Activated CD4-positive, alpha-beta T cell treated with anti-CD3 and anti-CD28 coated beads, Interleukin-10, Interleukin-2, amounts not matched to agents 100 ng/mL and 50 ng/mL, durations not matched to agents 16 hours and 8 hours (primary cell): ENCODE results near the gene DDX56.
"Not testable (repeated sequence)": the region's sequence is repeated elsewhere in the genome, so short reads cannot be mapped to it uniquely, and the experiment has no call there.

Experiments used
- DNase-seq: peaks from one replicate; pipeline ENCODE4 v3.0.0-alpha.2; 2020

The DDX56 gene, protein sequence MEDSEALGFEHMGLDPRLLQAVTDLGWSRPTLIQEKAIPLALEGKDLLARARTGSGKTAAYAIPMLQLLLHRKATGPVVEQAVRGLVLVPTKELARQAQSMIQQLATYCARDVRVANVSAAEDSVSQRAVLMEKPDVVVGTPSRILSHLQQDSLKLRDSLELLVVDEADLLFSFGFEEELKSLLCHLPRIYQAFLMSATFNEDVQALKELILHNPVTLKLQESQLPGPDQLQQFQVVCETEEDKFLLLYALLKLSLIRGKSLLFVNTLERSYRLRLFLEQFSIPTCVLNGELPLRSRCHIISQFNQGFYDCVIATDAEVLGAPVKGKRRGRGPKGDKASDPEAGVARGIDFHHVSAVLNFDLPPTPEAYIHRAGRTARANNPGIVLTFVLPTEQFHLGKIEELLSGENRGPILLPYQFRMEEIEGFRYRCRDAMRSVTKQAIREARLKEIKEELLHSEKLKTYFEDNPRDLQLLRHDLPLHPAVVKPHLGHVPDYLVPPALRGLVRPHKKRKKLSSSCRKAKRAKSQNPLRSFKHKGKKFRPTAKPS

DNA sequence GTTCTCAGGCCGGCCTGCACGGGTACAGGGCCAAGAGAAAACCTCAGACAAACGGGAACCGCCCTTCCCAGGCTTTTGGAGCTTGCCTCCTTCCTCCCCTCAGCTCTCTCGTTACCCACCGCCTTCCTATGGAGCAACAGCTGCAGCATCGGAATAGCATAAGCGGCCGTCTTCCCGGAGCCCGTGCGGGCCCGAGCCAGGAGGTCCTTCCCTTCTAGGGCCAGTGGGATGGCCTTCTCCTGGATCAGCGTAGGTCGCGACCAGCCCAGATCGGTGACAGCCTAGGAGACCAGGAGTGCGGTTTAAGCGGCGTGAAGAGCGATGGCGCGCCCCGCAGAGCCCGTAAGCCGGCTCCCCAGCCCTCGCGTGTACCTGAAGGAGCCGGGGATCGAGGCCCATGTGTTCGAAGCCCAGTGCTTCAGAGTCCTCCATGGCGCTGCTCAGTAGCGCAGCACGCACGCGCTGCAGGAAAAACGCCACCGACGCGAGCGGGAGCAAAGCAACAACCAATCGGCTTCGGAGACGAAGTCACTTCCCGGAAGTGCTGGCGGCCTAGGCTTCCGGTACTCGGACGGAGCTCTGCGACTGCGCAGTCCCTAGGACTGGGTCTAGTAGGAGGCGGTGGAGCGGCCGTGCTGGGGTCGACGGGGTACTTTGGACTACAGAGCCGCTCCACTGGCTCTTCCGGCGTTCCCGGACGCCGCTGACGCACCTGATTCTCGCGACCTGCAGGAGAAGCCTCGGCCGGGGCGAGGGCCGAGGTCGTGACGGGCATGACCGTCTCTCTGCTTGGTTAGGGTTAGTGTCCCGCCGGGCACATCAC is at the start of gene DDX56:
TSS of gene DDX56 (minus strand) at position 445 of the 823 bp plus-strand sequence. CDS start at position 432, 13 bp downstream.
- DNase-seq, result peak; percentile 97

DNA sequence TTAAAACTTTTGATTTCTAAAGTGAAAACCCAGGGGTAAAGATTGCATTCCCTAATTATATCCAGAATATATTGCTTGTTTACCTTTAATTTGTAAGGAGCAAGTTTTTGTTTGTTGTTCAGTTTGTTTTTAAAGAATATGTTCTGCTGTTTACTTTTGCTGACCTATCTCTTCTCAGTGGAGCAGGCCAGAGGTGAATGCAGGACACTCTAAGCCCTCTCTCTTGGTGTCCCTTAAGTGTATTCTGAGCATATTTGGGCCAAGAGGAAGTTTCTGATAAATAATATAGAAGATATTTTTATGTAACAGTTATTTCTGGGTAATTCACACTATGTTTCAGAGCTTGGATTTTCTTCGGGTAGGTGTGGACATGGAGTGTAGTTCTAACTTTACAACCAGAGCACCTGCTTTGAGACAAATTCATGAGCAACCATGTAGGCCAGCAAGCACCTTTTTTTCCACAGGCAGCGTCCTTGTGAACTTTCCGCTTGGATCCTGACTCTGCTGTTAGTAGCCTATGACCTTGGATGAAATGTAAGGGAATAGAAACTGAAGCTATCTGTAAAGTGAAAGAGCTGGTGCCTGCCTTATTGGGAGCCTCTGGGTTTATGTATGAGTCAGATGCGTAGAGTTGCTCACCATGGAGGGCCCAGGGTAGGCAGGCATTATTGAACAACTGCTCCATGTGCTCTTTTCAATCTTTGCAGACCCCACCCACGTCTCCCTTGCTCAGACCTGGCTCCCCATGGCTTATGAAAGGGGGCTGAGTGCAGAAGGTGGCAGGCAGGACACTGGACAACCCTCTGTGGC is 48.8 kb upstream of the DDX56 start:
- DNase-seq, result peak; percentile 84

DNA sequence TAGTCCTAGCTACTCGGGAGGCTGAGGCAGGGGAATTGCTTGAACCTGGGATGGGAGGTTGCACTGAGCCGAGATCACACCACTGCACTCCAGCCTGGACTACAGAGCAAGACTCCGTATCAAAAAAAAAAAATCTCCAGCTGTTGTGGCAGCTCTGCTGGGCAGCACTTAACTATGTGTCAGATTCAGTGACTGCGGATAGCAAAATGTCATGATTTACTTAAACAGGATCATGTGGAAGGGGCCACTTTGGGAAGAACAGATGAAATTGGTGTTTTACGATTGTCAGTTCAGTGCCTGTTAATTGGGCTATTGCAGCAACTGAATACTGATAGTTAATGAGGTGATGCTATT is 48.0 kb upstream of the DDX56 start:
- DNase-seq, result no peak

DNA sequence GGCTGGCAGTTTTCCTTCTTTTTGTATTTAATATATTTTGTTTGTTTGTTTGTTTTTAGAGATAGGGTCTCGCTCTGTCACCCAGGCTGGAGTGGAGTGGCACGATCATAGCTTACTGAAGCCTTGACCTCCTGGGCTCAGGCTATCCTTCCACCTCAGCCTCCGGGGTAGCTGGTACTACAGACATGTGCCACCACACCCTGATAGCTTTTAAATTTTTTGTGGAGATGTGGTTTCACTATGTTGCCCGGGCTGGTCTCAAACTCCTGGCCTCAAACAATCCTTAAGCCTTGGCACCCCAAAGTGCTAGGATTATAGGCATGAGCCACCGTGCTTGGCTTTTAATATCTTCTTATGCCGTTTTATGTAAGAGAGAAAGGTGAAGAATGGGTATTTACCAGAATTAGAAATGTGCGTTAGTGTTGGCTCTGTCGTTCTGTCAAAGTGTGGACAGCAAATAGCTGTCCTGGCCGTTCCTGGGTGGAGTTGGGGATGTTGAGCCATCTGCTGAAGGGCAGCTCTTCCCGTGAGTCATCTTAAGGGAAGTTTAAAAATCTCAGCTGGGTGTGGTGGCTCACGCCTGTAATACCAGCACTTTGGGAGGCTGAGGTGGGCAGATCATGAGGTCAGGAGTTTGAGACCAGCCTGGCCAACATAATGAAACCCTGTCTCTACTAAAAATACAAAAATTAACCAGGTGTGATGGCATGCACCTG is 47.5 kb upstream of the DDX56 start:
- DNase-seq, result no peak

DNA sequence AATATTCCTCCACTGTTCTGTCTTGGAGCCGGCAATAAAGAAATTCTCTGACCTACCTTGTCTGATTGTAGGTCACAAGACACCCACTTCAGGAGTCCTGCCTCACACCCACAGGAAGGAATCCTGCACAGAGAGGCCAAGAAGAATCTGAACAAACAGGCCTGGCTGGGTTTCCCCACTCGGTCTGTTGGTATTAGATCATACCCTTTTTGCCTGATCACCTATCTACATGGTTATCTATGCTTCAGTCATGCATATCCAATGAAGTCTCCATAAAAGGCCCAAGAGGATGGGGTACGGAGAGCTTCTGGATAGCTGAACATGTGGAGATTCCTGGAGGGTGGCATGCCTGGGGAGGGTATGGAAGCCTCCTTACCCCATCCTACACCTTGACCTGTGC is 45.0 kb upstream of the DDX56 start:
- peak; percentile 49 for DNase-seq

DNA sequence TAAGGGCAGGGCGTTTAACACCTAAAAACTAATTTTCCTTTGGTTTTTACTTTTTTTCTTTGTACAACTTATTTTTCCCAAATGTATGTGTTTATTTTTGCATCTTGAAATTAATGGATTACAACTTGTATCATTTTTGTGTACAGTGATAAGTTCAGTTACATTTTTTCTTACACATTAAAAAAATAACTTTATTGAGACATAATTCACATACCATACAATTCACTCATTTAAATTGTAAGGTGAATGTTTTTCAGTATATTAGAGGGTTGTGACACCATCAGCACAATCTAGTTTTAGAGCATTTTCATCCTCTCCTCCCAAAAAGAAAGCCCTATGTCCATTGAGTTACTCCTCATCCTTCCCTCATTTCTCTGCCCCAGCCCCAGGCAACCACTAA is 44.3 kb upstream of the DDX56 start:
- DNase-seq, result no peak

DNA sequence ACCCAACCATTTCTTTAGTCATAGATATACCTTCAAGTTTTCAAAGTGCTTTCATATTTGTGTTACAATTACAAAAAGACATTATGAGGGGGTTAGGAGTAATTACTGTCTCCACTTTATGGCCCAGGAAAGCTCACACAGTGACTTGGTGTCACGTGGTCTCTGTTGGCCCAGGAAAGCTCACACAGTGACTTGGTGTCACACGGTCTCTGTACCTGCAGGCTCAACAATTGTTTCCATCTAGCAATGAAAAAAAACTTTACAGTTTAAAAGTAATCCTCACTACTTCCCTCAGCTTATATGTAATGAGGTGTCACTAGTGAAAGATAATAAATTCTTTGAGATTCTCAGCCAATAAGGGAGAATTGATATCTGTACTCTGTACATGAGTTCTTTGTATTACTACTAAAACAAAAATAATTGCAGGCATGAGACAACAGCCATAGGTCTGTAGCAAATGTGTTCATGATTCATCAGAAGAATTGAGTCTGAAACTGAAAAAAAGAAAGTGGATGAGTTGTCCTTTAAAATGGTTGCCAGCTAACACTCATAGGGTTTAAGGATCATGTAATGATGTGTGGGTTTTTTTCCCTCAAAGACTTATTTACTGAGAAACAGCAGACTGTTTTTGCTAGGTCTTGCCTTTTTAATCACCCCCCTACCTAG is 43.6 kb upstream of the DDX56 start:
- peak; percentile 82 for DNase-seq

DNA sequence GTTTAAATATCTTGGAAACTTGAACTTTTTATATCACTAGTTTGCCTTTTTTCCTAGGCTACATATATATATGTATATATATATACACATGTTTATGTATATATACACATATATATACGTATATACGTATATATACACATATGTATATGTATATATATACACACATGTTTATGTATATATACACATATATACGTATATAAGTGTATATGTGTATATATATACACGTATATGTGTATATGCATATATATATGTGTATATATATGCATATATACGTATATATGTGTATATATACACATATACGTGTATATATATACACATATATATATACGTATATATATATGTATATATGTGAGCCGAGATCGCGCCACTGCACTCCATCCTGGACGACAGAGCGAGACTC is 42.8 kb upstream of the DDX56 start:
- DNase-seq, result no peak

DNA sequence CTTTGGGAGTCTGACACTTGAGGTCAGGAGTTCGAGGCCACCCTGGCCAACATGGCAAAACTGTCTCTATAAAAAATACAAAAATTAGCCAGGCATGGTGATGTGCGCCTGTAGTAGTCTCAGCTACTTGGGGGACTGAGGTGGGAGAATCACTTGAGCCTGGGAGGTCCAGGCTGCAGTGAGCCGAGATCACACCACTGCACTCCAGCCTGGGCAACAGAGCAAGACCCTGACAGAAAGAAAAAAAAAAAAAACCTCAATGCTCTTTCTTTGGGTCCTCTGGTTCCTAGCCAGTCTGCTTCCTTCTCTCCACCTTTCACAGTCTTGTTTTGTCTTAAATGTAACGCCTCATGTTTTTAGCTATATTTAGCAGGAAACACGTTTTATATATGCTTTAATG is 42.1 kb upstream of the DDX56 start:
- DNase-seq, result no peak

DNA sequence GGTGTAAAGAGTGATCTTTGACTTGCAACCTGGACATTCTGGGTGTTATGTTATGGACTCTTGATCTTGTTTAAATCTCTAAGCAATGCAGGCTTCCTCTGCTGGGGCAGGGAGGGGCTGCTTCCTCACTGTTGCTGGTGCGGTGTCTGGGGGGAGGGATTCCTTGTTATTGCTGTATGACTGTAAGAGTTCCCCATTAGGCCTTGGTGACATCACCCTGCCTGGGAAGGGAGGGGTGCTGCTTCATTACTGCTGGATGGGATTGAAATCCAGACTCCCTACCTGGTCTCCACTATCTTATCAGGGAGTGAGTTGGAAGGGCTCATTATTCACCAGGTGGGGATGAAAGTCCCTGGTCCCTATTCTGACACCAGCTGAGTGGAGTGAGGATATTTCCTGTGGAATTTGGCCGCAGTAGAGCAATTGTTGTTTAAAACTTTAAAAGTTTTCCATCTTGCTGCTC is 41.5 kb upstream of the DDX56 start:
- peak; percentile 36 for DNase-seq

DNA sequence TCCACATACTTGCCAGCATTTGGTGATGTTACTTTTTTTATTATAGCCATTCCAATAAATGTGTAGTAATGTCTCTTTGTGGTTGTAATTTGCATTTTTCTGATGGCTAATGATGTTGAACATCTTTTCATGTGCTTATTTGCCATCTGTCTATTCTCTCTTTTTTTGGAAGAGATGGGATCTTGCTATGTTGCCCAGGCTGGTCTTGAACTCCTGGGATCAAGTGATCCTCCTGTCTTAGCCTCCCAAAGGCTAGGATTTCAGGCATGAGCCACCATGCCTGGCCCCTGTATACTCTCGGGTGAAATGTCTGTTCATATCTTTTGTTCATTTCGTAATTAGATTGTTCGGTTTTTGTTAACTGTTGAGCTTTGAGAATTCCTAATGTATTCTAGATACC is 36.1 kb upstream of the DDX56 start:
- DNase-seq, result no peak

DNA sequence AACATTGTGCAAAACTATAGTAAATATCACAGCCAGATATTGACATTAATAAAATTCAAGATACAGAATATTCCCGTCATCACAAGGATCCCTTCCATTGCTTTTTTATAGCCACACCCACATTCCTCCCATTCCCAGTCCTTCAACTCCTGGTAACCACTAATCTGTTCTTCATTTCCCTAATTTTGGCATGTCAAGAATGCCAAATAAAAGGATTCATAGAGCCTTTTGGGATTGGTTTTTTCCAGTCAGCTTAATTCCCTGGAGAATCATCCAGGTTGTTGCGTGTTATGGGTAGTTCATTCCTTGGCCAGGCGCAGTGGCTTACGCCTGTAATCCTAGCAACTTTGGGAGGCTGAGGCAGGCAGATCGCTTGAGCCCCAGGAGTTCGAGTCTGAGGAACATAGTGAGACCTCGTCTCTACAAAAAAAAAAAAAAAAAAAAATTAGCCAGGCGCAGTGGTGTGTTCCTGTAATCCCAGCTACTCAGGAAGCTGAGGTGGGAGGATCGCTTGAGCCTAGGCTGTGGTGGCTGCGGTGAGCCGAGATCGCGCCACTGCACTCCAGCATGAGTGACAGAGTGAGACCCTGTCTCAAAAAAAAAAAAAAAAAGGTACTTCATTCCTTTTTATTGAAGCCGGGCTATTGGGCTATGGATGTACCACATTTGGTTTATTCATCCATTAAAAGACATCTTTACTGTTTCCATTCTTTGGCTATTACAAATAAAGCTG is 35.4 kb upstream of the DDX56 start:
- peak; percentile 39 for DNase-seq

DNA sequence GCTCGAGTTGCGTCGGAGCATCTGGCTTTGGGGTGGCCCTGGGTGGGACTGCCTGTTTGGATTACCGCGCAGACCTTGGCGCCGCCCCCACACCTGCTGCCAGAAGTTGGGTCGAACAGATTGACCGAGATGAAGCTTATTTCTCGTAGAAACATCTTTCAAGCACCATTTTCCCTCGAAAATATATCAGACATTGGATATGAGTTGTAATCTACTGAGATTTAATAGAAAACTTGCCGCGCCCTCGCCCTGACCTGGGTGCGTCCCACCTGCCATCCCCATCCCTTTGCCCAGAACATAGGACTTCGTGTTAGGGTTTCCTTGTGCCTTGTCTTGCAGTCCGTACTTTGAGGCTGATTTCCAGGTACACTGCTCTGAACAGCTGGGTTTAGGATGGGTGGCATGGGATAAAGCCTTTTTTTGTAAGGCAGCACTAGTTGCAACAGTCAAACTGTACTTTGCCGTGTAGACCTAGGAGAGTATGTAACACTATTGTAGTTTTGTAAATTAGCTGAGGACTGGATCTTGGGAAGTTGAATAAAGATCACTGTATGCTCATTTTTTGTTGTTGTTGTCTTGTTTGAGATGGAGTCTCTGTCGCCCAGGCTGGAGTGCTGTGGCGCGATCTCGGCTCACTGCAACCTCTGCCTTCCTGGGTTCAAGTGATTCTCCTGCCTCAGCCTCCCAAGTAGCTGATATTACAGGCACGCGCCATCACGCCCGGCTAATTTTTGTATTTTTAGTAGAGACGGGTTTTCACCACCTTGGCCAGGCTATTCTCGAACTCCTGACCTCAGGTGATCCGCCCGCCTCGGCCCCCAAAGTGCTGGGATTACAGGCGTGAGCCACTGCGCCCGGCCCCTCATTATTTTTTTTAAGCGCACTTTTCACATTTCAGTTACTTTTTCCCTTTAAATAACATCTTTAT is 33.7 kb upstream of the DDX56 start:
- DNase-seq, result no peak

DNA sequence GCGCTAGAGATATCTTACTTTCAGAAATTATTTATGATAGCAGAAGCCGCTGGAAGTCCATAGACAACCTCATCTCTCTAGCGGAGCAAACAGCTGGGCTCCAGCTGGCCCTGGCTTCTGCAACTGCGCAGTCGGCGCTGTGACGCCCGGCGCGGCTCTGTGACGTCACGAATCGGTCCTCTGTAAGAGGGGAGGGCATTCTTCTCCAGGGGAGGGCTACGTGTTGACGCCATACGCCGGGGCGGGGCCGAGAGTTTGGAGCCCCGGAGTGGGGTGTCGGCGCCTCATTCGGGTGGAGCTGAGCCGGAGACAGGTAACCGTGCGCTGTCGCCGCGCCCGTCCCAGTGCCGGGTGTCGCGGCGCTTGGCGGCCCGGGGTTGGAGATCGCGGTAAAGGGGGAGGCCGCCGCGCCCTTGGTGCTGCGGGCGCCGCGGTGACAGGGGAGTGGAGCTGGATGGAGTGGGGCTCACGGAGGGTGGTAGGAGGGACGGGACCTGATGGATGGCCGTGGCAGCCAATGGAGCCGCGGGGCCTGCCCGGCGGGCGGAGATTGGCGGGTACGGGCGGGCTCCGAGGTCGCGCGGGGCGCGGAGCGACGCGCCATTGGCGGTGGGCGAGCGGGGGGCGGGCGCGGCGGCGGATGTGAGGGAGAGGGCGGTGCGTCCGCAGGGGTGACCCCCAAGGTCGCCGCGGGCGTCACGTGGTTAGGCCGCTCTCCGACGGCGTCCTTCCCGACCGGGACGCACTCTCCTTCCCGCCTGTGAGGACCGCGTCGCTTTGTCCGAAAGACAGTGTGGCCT is 32.8 kb upstream of the DDX56 start, which contains the start of gene OGDH:
TSS of gene OGDH (plus strand) at position 287 of the 800 bp plus-strand sequence. CDS start 17,717 bp downstream, outside the sequence.
- peak; percentile 99 for DNase-seq

DNA sequence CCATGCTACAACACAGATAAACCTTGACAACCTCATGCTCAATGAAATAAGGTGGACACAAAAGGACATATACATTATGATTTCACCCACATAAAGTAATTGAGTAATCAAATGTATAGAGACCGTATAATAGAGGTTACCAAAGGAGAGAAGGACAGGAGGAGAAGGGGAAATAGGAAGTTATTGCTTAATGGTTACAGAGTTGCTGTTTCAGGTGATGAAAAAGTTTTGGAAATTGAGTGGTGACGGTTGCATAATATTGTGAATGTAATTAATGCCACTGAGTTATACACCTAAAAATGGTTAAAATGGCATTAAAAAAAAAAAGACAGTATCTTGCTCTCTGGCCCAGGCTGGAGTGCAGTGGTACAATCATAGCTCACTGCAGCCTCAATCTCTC is 31.2 kb upstream of the DDX56 start:
- DNase-seq, result no peak

DNA sequence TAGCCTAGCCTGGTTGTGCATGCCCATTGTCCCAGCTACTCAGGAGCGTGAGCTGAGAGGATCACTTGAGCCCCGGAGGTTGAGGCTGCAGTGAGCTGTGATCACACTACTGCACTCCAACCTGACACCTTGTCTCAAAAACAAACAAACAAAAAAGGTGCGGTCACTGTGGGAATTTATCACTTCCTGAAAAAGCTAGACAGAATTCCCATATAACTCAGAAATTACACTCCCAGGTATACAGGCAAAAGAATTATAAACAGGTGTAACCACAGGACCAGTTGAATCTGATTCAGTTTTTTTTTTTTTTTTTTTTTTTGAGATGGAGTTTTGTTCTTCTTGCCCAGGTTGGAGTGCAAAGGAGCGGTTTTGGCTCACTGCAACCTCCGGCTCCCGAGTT is 29.5 kb upstream of the DDX56 start:
- no peak for DNase-seq

DNA sequence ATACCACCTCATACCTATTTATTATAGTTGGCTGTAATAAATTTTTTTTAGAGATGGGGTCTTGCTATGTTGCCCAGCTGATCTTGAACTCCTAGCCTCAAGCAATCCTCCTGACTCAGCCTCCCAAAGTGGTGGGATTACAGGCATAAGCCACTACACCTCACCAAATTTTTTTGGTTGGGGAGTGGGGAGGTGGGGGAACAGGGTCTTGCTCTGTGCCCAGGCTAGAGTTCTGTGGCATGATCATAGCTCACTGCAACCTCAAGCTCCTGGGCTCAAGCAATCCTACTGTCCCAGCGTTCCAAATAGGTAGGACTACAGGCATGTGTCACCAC is 28.8 kb upstream of the DDX56 start:
- no peak for DNase-seq

DNA sequence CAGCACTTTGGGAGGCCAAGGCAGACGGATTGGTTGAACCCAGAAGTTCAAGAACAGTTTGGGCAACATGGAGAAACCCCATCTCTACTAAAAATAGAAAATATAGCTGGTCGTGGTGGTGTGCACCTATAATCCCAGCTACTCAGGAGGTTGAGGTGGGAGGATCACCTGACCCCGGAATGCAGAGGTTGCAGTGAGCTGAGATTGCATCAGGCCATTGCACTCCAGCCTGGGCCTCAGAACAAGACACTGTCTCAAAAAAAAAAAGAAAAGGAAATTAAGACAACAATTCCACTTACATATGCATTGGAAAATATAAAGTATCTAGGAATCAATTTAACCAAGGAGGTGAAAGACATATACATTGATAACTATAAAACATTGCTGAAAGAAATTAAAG is 25.5 kb upstream of the DDX56 start:
- DNase-seq, result no peak

DNA sequence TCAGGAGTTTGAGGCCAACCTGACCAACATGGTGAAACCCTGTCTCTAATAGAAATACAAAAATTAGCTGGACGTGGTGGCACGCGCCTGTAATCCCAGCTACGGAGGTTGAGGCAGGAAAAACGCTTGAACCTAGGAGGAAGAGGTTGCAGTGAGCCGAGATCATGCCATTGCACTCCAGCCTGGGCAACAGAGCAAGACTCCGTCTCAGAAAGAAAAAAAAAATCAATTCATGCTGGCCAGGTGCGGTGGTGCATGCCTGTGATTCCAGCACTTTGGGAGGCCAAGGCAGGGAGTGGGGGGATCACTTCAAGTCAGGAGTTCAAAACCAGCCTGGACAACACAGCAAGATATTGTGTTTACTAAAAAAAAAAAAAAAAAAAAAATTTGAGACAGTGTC is 23.5 kb upstream of the DDX56 start:
- not testable (repeated sequence) for DNase-seq
